RWPE2 (cell line): ENCODE measurements around the gene HOXA11.

Source experiments
- ATAC-seq: fragments of 200-7000 bp; cut with Tn5 transposase; 3 replicates; pipeline ENCODE4 v1.9.1; 2021; ENCODE audit warnings: low read depth
- DNase-seq: peaks from one replicate; pipeline ENCODE4 v3.0.0-alpha.2; 2020; ENCODE audit warnings: low spot score
- H3K27ac ChIP-seq: fragments of 450-650 bp; 2 replicates; pipeline ENCODE4 v1.5.1; 2017; ENCODE audit warnings: mild to moderate bottlenecking; ENCODE audit not compliant: poor library complexity, severe bottlenecking
- H3K27me3 ChIP-seq: fragments of 250-450 bp; sonication (Bioruptor Pico); 2 replicates; pipeline ENCODE4 v1.5.1; 2021; ENCODE audit warnings: mild to moderate bottlenecking, moderate library complexity; ENCODE audit not compliant: insufficient read depth, poor library complexity, severe bottlenecking
- H3K36me3 ChIP-seq: fragments of 250-450 bp; sonication (Bioruptor Pico); 2 replicates; pipeline ENCODE4 v1.5.1; 2020; ENCODE audit warnings: low read depth, mild to moderate bottlenecking, moderate library complexity
- H3K4me1 ChIP-seq: fragments of 250-450 bp; sonication (Bioruptor Pico); 2 replicates; pipeline ENCODE4 v1.5.1; 2021; ENCODE audit warnings: mild to moderate bottlenecking, moderate library complexity; ENCODE audit not compliant: insufficient read depth, poor library complexity, severe bottlenecking
- H3K4me3 ChIP-seq: fragments of 250-450 bp; sonication (Bioruptor Pico); 2 replicates; pipeline ENCODE4 v1.5.1; 2021; ENCODE audit warnings: mild to moderate bottlenecking, moderate library complexity; ENCODE audit not compliant: severe bottlenecking
- H3K9me3 ChIP-seq: fragments of 250-450 bp; sonication (Bioruptor Pico); 2 replicates; pipeline ENCODE4 v1.5.1; 2021; ENCODE audit warnings: mild to moderate bottlenecking, moderate library complexity; ENCODE audit not compliant: severe bottlenecking
- CTCF ChIP-seq: fragments of 450-650 bp; IDR thresholded peaks from one replicate; pipeline ENCODE4 v1.5.1; 2017; ENCODE audit warnings: mild to moderate bottlenecking, moderate library complexity; ENCODE audit not compliant: poor library complexity, severe bottlenecking

HOXA11 gene

GRCh38 chr7:27138472-27138871, 46.6 kb downstream of the HOXA11 start:
- no peak overlapping the region for H3K4me3 ChIP-seq
- H3K4me1 ChIP-seq: peaks cover 23% of the 10 kb centered on the region
- no peak for ATAC-seq
- H3K9me3 ChIP-seq: no peaks in the 10 kb centered on the region
- no peaks in the 10 kb centered on the region for H3K27me3 ChIP-seq
- DNase-seq: no peak
- TF ChIP-seq CTCF: no peak
- H3K27ac ChIP-seq: peak overlapping the region; percentile 85
- H3K36me3 ChIP-seq: no peaks in the 10 kb centered on the region

GRCh38 chr7:27137640-27138315, 47.3 kb downstream of the HOXA11 start:
- DNase-seq (no peak), ATAC-seq (no peak)
- Histone ChIP-seq H3K36me3 (no peaks in the 10 kb centered on the region), H3K27me3 (no peaks in the 10 kb centered on the region), H3K27ac (peak overlapping the region; percentile 85), H3K9me3 (no peaks in the 10 kb centered on the region), H3K4me3 (no peak overlapping the region), H3K4me1 (peaks cover 23% of the 10 kb centered on the region)
- TF ChIP-seq CTCF: no peak

GRCh38 chr7:27134392-27134791, 50.6 kb downstream of the HOXA11 start:
- TF ChIP-seq CTCF: no peak
- Histone ChIP-seq H3K4me1 (peaks cover 27% of the 10 kb centered on the region), H3K27me3 (no peaks in the 10 kb centered on the region), H3K27ac (peak overlapping the region; percentile 21), H3K36me3 (no peaks in the 10 kb centered on the region), H3K4me3 (no peak overlapping the region), H3K9me3 (no peaks in the 10 kb centered on the region)
- ATAC-seq (peak; percentile 28), DNase-seq (no peak)

GRCh38 chr7:27133409-27134231, 51.4 kb downstream of the HOXA11 start:
- Histone ChIP-seq H3K27ac (peak overlapping the region; percentile 21), H3K9me3 (no peaks in the 10 kb centered on the region), H3K4me1 (peaks cover 27% of the 10 kb centered on the region), H3K4me3 (no peak overlapping the region), H3K27me3 (no peaks in the 10 kb centered on the region), H3K36me3 (no peaks in the 10 kb centered on the region)
- no peak for ATAC-seq
- no peak for DNase-seq
- no peak for TF ChIP-seq CTCF

- Histone ChIP-seq H3K27me3 (no peaks in the 10 kb centered on the region), H3K4me3 (no peak overlapping the region), H3K4me1 (peaks cover 27% of the 10 kb centered on the region), H3K36me3 (no peaks in the 10 kb centered on the region), H3K9me3 (no peaks in the 10 kb centered on the region), H3K27ac (no peak overlapping the region)
- DNase-seq (no peak), ATAC-seq (no peak)
- no peak for TF ChIP-seq CTCF
Observed at GRCh38 chr7:27132978-27133377, 52.1 kb downstream of the HOXA11 start.
